Measurements from ENCODE around the gene C7orf33. TPM values are rescaled to one million over a fixed set of nuclear protein-coding genes. Genes with fewer than 3 reads are reported as not detected.

C7orf33 gene
- total RNA-seq, 1 experiment from 2014 or later = not detected

DNA sequence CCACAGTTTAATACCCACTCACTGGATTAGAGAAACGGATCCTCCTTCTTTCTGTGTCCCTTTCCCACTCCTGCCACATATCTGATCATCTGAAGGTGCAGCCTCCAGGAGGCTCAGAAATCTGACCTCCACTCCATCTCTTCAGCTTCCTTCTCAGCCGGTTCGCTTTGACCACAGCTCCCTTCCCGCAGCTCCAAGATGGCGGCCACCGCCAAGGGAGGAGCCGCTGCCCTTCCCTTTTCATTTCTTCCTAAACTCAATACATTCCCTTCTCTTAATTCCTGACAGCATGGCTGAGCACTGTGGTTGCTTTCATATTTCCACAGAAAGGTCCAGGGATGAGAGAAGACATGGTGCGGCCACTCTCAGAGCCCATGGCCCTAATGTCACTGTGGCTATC is 43.7 kb upstream of the C7orf33 start:
- no peak overlapping the region for H3K23ac ChIP-seq (ENCODE audit: insufficient read length, low read depth, low read length)
- no peak overlapping the region for H3K18ac ChIP-seq (ENCODE audit: insufficient read length, low read depth, low read length)
- H3K14ac ChIP-seq (ENCODE audit: insufficient read depth, low read length) = no peak overlapping the region
- no peaks in the 10 kb centered on the region for H3K79me2 ChIP-seq (ENCODE audit: insufficient read depth, low read length)
- no peak overlapping the region for H4K91ac ChIP-seq (ENCODE audit: insufficient read length, low read depth, low read length)
- H3K27ac ChIP-seq (ENCODE audit: insufficient read length, low read depth, low read length) = no peak overlapping the region
- DNase-seq = no peak
- no peaks in the 10 kb centered on the region for H4K20me1 ChIP-seq (ENCODE audit: control insufficient read depth, insufficient read depth, insufficient read length)
- WGBS (ENCODE audit: extremely low coverage, insufficient read length, low lambda C conversion rate) = no CpG with 5 or more reads among the region's 8 CpGs
- no peak overlapping the region for H4K5ac ChIP-seq (ENCODE audit: insufficient read length, low read depth, low read length)
- no peak overlapping the region for H2BK5ac ChIP-seq (ENCODE audit: insufficient read length, low read length)
- no peak overlapping the region for H3K4me2 ChIP-seq (ENCODE audit: insufficient read depth, insufficient read length, low read length)
- no peaks in the 10 kb centered on the region; a peak in 1 of 7 replicates for H3K36me3 Mint-ChIP-seq (ENCODE audit: insufficient read depth in 1 of 3, low read depth in 3 of 3)
- H3K23me2 ChIP-seq (ENCODE audit: insufficient read length, low read depth, low read length, poor library complexity, severe bottlenecking) = no peaks in the 10 kb centered on the region
- no peak overlapping the region for H2AFZ ChIP-seq (ENCODE audit: low read length)
- H3K4me3 Mint-ChIP-seq = no peak overlapping the region
- H3K4ac ChIP-seq (ENCODE audit: low read depth, low read length) = no peak overlapping the region
- no peak overlapping the region for H2BK15ac ChIP-seq (ENCODE audit: low read depth, low read length)
- no peak overlapping the region for H3K9ac ChIP-seq (ENCODE audit: extremely low read depth, insufficient read length, low read length)
- H3K27ac Mint-ChIP-seq = no peak overlapping the region
- no peak overlapping the region for H3T11ph ChIP-seq (ENCODE audit: low read length)
- no peaks in the 10 kb centered on the region for H3K27me3 ChIP-seq (ENCODE audit: insufficient read depth, low read length)
- no peak overlapping the region for H2BK120ac ChIP-seq (ENCODE audit: low read depth, low read length, poor library complexity, severe bottlenecking)
- no peaks in the 10 kb centered on the region for H3K4me1 ChIP-seq (ENCODE audit: insufficient read depth, low read length)
- no peaks in the 10 kb centered on the region for H3K9me3 Mint-ChIP-seq
- H3K27me3 Mint-ChIP-seq (ENCODE audit: low read depth) = peaks cover 1% of the 10 kb centered on the region; the same call in 1 of the 2 replicates
- H4K8ac ChIP-seq (replicated peaks; ENCODE audit: insufficient read length, low read depth, low read length) = no peak overlapping the region
- H3K79me1 ChIP-seq (ENCODE audit: insufficient read depth, low read depth, low read length, poor library complexity, severe bottlenecking) = no peaks in the 10 kb centered on the region
- TF ChIP-seq, protein P1, sequence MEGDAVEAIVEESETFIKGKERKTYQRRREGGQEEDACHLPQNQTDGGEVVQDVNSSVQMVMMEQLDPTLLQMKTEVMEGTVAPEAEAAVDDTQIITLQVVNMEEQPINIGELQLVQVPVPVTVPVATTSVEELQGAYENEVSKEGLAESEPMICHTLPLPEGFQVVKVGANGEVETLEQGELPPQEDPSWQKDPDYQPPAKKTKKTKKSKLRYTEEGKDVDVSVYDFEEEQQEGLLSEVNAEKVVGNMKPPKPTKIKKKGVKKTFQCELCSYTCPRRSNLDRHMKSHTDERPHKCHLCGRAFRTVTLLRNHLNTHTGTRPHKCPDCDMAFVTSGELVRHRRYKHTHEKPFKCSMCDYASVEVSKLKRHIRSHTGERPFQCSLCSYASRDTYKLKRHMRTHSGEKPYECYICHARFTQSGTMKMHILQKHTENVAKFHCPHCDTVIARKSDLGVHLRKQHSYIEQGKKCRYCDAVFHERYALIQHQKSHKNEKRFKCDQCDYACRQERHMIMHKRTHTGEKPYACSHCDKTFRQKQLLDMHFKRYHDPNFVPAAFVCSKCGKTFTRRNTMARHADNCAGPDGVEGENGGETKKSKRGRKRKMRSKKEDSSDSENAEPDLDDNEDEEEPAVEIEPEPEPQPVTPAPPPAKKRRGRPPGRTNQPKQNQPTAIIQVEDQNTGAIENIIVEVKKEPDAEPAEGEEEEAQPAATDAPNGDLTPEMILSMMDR (conservative IDR thresholded peaks at IDR 0.05) = no peak
- H2BK20ac ChIP-seq (ENCODE audit: low read depth, low read length, poor library complexity, severe bottlenecking) = no peak overlapping the region
- H3K4me1 Mint-ChIP-seq = no peaks in the 10 kb centered on the region
- H3K56ac ChIP-seq (ENCODE audit: insufficient read length, low read depth, low read length) = no peak overlapping the region
- no peak overlapping the region for H2BK12ac ChIP-seq (ENCODE audit: insufficient read length, low read depth, low read length)
- H2AK5ac ChIP-seq (ENCODE audit: insufficient read length, low read length) = no peak overlapping the region
- H3K9me3 ChIP-seq (ENCODE audit: control insufficient read depth, low read depth, low read length) = no peaks in the 10 kb centered on the region

Data from H9 (cell line).